KOPT-K1 (cell line): Measurements from ENCODE around the gene ARHGAP6.

Experiments used
- H3K27ac ChIP-seq: fragments of 200-600 bp; sonication (generic); 2 replicates; pipeline ENCODE4 v1.5.1; 2016; ENCODE audit warnings: antibody characterized with exemption, mild to moderate bottlenecking, low read depth, low read length; ENCODE audit not compliant: poor library complexity, severe bottlenecking
- H3K36me3 ChIP-seq: fragments of 200-600 bp; sonication (generic); 2 replicates; pipeline ENCODE4 v1.5.1; 2017; ENCODE audit warnings: antibody characterized with exemption, mild to moderate bottlenecking, low read length, moderate library complexity; ENCODE audit not compliant: insufficient read depth
- H3K9me3 ChIP-seq: fragments of 200-600 bp; sonication (generic); 2 replicates; pipeline ENCODE4 v1.5.1; 2017; ENCODE audit warnings: antibody characterized with exemption, low read length, mild to moderate bottlenecking; ENCODE audit not compliant: insufficient read depth, poor library complexity, severe bottlenecking

Gene ARHGAP6

DNA sequence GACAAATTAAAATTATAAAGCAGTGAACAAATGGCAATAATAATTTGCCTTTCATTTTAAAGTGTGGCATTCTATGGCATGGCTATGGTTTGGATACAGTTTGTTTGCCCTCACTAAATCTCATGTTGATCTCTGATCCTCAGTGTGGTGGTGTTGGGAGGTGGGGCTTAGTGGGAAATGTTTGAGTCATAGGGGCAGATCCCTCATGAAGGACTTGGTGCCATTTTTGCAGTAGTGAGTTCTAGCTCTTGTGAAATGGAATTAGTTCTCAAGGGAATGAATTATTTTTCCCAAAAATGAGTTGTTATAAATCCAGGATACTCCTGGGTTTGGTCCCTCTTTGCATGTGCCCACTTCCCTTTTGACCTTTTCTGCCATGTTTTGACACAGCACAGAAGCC is 191.1 kb downstream of the ARHGAP6 start:
- Histone ChIP-seq H3K36me3 (no peaks in the 10 kb centered on the region), H3K27ac (no peak overlapping the region), H3K9me3 (no peaks in the 10 kb centered on the region)

- Histone ChIP-seq H3K36me3 (no peaks in the 10 kb centered on the region), H3K9me3 (no peaks in the 10 kb centered on the region), H3K27ac (no peak overlapping the region)
Measured at GRCh38 chrX:11474021-11474420, 191.7 kb downstream of the ARHGAP6 start.

- Histone ChIP-seq H3K27ac (no peak overlapping the region), H3K9me3 (no peaks in the 10 kb centered on the region), H3K36me3 (no peaks in the 10 kb centered on the region)
Measured at GRCh38 chrX:11472879-11473278, 192.8 kb downstream of the ARHGAP6 start.

- Histone ChIP-seq H3K27ac (no peak overlapping the region), H3K36me3 (no peaks in the 10 kb centered on the region), H3K9me3 (no peaks in the 10 kb centered on the region)
Measured at GRCh38 chrX:11472381-11472780, 193.3 kb downstream of the ARHGAP6 start.

DNA sequence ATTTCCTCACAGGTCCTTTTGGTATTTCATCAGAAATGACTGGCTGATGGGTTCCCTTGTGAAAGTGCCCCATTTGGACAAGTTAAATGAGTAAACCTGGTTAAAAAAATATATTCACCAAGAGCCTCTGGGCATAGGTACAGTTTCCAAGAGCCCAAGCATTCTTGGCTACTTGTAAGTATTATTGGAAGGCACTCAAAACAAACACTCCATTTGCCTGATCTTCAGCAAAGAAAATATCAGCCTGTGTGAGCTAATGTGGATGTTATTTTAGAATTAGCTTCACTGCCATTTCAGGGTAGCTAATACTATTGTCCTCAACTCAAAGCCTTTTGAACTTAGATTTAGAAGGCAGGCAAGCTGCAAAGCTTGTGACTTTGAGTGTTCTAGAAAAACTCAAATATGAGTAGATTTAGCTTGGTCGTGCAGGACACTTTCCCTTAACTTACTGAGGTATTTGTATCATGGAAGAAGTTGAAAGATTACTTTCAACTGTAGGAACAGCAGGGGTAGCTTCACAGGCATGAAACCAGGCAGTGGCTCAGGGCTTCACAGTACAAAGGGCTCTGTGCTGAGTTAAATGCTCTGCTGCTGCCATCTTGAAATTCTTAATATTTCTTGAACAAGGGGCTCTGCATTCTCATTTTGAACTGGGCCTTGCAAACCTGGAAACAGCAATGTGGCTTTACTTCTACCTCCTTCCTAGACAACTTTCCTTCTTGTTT is 195.3 kb downstream of the ARHGAP6 start:
- H3K27ac ChIP-seq: no peak overlapping the region
- H3K9me3 ChIP-seq: no peaks in the 10 kb centered on the region
- no peaks in the 10 kb centered on the region for H3K36me3 ChIP-seq

DNA sequence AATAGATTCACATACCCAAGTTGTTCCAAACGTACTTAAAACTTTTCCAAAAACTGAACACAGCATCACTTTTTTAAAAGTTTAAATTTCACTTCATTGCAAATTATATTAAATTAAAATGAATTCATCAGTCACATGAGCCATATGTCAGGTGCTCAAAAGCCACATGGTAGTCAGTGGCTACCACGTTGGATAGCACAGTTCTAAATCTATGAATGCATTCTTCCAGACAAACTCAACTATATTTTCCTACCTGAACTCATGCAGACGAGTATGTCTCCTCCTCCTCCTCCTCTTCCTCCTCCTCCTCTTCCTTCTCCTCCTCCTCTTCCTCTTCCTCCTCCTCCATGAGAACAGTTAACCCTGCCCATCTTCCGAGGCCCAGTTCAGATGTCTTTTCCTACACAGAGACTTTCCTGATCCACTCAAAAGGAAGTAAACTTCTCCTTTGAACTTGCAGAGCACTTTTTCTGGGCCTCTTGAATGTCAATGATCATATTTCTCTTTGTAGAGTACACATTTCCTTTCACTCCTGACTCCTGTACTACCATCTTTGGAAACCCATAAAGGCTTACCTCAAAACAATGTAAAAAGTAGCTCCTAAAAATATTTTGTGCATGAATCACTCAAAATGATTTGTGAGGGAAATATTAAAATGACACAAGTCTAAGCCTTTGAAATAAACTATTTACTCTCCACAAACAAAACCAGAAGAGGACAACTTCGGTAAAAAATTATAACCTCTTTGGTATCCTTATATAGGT is 199.9 kb downstream of the ARHGAP6 start:
- Histone ChIP-seq H3K27ac (no peak overlapping the region), H3K9me3 (no peaks in the 10 kb centered on the region), H3K36me3 (no peaks in the 10 kb centered on the region)

GRCh38 chrX:11464836-11465463 is 200.8 kb downstream of the ARHGAP6 start:
- Histone ChIP-seq H3K36me3 (no peaks in the 10 kb centered on the region), H3K27ac (no peak overlapping the region), H3K9me3 (no peaks in the 10 kb centered on the region)

DNA sequence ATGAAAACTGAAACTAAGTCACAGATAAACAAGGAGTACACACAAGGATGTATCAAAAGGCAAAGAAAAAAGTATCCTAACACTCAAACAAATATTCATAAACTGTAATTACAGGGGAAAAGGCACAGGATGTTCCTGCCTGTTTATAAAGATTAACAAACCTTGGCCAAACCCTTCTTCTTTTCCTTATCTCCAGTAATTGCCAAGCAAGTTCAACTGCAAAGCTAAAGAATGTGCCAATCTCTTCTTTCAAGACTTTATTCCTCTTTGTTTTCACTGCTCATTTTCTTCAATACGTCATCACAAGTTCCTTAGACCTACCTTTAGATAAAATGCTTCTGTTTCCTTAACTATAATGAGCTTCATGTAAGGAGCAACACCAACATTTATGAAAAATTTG is 201.3 kb downstream of the ARHGAP6 start:
- Histone ChIP-seq H3K9me3 (no peaks in the 10 kb centered on the region), H3K36me3 (no peaks in the 10 kb centered on the region), H3K27ac (no peak overlapping the region)

- H3K9me3 ChIP-seq: no peaks in the 10 kb centered on the region
- no peak overlapping the region for H3K27ac ChIP-seq
- H3K36me3 ChIP-seq: no peaks in the 10 kb centered on the region
Measured at GRCh38 chrX:11462648-11463047, 203.1 kb downstream of the ARHGAP6 start.

GRCh38 chrX:11462136-11462535 is 203.6 kb downstream of the ARHGAP6 start:
- Histone ChIP-seq H3K27ac (no peak overlapping the region), H3K36me3 (no peaks in the 10 kb centered on the region), H3K9me3 (no peaks in the 10 kb centered on the region)

DNA sequence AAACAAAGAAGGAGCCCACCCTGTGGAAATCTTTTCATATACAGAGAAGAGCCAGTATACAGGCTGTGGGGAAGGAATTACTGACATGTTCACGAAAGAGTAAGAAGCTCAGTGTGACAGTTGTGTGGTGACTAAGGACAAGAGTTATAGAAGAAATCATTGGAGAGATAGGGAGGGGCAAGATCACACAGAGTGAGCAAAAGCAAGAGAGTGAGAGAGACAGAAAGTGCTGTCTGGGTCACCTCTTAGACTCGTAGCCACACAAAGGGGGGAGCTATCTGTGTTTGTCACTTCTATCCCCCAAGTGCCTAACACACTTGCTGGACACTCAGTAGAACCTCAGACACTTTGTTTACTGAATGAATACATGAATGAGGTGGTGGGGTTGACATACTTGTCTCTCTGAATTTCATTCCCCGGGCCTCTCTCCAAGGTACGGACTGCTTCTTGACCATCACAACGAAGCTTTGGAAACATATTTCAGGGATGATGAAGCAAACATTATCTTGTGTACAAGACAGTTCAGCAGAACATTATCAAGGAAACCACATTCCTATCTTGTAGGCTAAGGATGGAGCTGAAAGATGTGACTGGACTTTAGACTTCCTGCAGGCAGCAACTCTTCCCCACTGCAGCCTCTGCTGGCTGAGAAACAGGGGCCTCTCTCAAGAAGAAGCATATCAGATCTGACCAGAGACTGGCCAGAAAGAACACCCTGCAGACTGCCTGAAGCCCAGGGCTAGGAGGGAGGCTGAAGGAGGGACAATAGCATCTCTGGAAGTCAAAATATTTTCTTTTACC is 204.3 kb downstream of the ARHGAP6 start:
- H3K36me3 ChIP-seq: no peaks in the 10 kb centered on the region
- no peak overlapping the region for H3K27ac ChIP-seq
- no peaks in the 10 kb centered on the region for H3K9me3 ChIP-seq

DNA sequence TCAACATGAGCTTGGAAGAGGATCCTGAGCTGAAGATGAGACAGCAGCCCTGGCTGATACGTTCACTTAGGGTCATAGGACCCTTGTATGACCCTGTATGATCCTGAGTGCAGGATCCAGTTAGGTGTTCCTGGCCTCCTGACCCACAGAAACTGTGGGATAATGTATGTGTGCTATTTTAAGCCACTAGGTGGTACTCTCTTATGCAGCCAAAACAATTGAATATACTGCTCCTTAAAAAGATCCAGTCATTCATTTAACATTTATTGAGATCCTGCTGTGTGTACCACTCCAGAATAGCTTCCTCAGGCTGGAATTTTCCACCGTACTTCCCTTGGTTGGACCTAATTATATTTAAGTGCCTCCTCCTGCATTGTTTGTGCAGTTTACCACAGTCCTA is 205.4 kb downstream of the ARHGAP6 start:
- Histone ChIP-seq H3K9me3 (no peaks in the 10 kb centered on the region), H3K36me3 (no peaks in the 10 kb centered on the region), H3K27ac (no peak overlapping the region)

DNA sequence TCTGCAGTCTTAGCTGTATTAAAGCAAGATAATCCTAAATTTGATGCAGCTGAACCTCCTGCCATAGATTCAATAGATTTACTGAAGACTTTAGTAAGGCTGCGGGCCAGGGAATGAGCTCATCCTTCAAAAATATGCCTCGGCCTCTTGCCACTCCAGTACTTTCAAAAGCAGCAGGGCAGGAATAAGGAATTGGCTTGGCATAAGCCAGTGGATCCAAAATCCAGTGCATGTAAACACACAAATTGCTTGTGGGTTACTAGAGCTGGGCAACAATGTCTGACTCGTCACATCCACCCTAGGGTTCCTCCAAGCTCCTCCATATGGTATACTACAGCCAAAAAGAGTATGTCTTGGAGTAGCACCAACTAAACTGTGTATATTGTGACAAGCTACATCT is 207.6 kb downstream of the ARHGAP6 start:
- no peaks in the 10 kb centered on the region for H3K36me3 ChIP-seq
- H3K27ac ChIP-seq: no peak overlapping the region
- no peaks in the 10 kb centered on the region for H3K9me3 ChIP-seq

DNA sequence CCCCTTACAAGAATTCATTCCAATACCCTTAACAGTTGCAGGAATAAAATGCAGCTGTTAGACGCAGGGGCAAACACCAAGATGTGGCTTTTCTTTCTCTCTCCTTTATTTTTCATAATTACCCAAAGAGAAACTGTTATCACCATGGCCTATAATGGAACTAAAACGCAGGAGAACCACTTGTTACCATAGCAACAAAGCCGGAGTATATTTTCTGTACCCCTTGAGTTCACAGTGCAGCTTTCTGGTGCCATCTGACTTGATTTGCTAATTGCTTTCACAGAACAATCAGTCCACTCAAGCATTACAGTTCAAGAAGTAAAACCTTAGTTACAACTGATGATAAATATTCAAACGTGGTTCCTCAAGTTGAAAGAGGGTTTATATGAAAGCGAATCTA is 214.6 kb downstream of the ARHGAP6 start:
- H3K9me3 ChIP-seq: no peaks in the 10 kb centered on the region
- no peaks in the 10 kb centered on the region for H3K36me3 ChIP-seq
- no peak overlapping the region for H3K27ac ChIP-seq

- Histone ChIP-seq H3K27ac (no peak overlapping the region), H3K36me3 (no peaks in the 10 kb centered on the region)
Measured at GRCh38 chrX:11450354-11450753, 215.4 kb downstream of the ARHGAP6 start.

More at GRCh38 chrX:11450354-11450753, 215.4 kb downstream of the ARHGAP6 start:
- H3K9me3 ChIP-seq: no peaks in the 10 kb centered on the region
